Mucosa of descending colon (tissue), 3 donors: ENCODE data around the gene KCNT1. TPM values are rescaled to one million over a fixed set of nuclear protein-coding genes. Genes with fewer than 3 reads are reported as not detected.

Source experiments
- ATAC-seq: fragments of 200-7000 bp; cut with Tn5 transposase; one replicate; pipeline ENCODE4 v1.9.1; 2020; ENCODE audit warnings: mild to moderate bottlenecking, moderate library complexity
- DNase-seq, 3 donors: peaks; one replicate each; pipeline ENCODE4 v3.0.0-alpha.2; 2020
- H3K36me3 ChIP-seq: fragments of 200-600 bp; one replicate; pipeline ENCODE4 v1.8.0; 2021; ENCODE audit warnings: low read depth, mild to moderate bottlenecking
- H3K4me1 ChIP-seq: fragments of 200-600 bp; one replicate; pipeline ENCODE4 v1.8.0; 2021; ENCODE audit warnings: low read depth, mild to moderate bottlenecking
- H3K4me3 ChIP-seq: fragments of 200-600 bp; one replicate; pipeline ENCODE4 v1.8.0; 2021; ENCODE audit warnings: mild to moderate bottlenecking
- H3K9me3 ChIP-seq: fragments of 200-600 bp; one replicate; pipeline ENCODE4 v1.8.0; 2021; ENCODE audit warnings: mild to moderate bottlenecking
- CTCF ChIP-seq: fragments of 200-600 bp; IDR thresholded peaks from one replicate; pipeline ENCODE4 v1.8.0; 2022; ENCODE audit warnings: antibody characterized with exemption, mild to moderate bottlenecking
- intact Hi-C, 2 donors: fragments of 100-400 bp; cut with DNase I in 1 of 2; cut with micrococcal nuclease in 1 of 2; formaldehyde crosslinking; loops; one replicate each; pipeline versions ENCODE4 v1.11.0 to v1.11.1; 2022; cut with DNase I, micrococcal nuclease
- total RNA-seq, 3 donors: library from RNA; stranded (reverse); fragmentation: NEBNext Ultra II Directional in 2 of 3; extraction: Animal tissue kit (Norgen Biotek cat#: 25700) in 2 of 3; gene quantifications; one replicate each; pipeline versions ENCODE4 v1.2.1 to v1.2.4, GENCODE V29; 2021 to 2023
- donor health status: DM: no; HTN: no; CAD: no; lungs with moderate emphysema.
- donor health status: DM: no; HTN: no; CAD: no.
- donor health status: DM: no; HTN: yes; CAD: no.

KCNT1 gene
- total RNA-seq, 3 donors from 2014 or later, result 0.22 to 0.60 TPM; not detected in 1

- no peak overlapping the region for H3K4me3 ChIP-seq
- intact Hi-C loops, result no loop called here
- no peak for TF ChIP-seq CTCF
- DNase-seq, result no peak
- no peaks in the 10 kb centered on the region for H3K4me1 ChIP-seq
- H3K9me3 ChIP-seq, result peaks cover 2% of the 10 kb centered on the region
- no peak for ATAC-seq
- H3K36me3 ChIP-seq, result no peaks in the 10 kb centered on the region
Observed at GRCh38 chr9:135736272-135736978, 34.4 kb downstream of the KCNT1 start.

GRCh38 chr9:135736979-135737839 lies 35.2 kb downstream of the KCNT1 start:
- DNase-seq, result no peak
- intact Hi-C loops, result no loop called here
- Histone ChIP-seq H3K9me3 (no peaks in the 10 kb centered on the region), H3K4me3 (no peak overlapping the region), H3K4me1 (no peaks in the 10 kb centered on the region), H3K36me3 (no peaks in the 10 kb centered on the region)
- TF ChIP-seq CTCF, result no peak
- no peak for ATAC-seq

GRCh38 chr9:135737840-135738521 lies 36.0 kb downstream of the KCNT1 start:
- Histone ChIP-seq H3K4me3 (no peak overlapping the region), H3K4me1 (no peaks in the 10 kb centered on the region), H3K9me3 (no peaks in the 10 kb centered on the region), H3K36me3 (no peaks in the 10 kb centered on the region)
- intact Hi-C loops, result no loop called here
- no peak for DNase-seq
- TF ChIP-seq CTCF, result no peak
- no peak for ATAC-seq

- H3K4me3 ChIP-seq, result no peak overlapping the region
- no peaks in the 10 kb centered on the region for H3K9me3 ChIP-seq
- TF ChIP-seq CTCF, result no peak
- no peaks in the 10 kb centered on the region for H3K36me3 ChIP-seq
- DNase-seq (no peak), ATAC-seq (no peak)
- no peaks in the 10 kb centered on the region for H3K4me1 ChIP-seq
- intact Hi-C loops, result no loop called here
Observed at GRCh38 chr9:135739271-135740220, 37.6 kb downstream of the KCNT1 start.
